GM12878 (cell line): ENCODE data around the gene ABCF3. TPM values are rescaled to one million over a fixed set of nuclear protein-coding genes. Genes with fewer than 3 reads are reported as not detected.

Experiments
- DPF2 ChIP-seq: fragments of 450-650 bp; IDR thresholded peaks from 2 replicates; pipeline ENCODE4 v1.6.1; 2017; ENCODE audit warnings: mild to moderate bottlenecking
- EGR1 ChIP-seq, 2 experiments: IDR thresholded peaks; 1 replicate in 1 of 2; 2 replicates in 1 of 2; pipeline ENCODE4 v1.6.1; 2011 to 2012; ENCODE audit warnings: low read depth in 2 of 2, low read length in 2 of 2, borderline replicate concordance in 1 of 2, mild to moderate bottlenecking in 1 of 2, moderate library complexity in 1 of 2
- EZH2 ChIP-seq: IDR thresholded peaks from 2 replicates; pipeline ENCODE4 v1.6.1; 2012; ENCODE audit warnings: low read depth, mild to moderate bottlenecking, control low read depth, inconsistent platforms, low read length, borderline replicate concordance; ENCODE audit not compliant: control insufficient read depth
- FOXM1 ChIP-seq: IDR thresholded peaks from 2 replicates; pipeline ENCODE4 v1.6.1; 2012; ENCODE audit warnings: low read depth, mild to moderate bottlenecking, inconsistent platforms, low read length, moderate library complexity
- IRF4 ChIP-seq: IDR thresholded peaks from 2 replicates; pipeline ENCODE4 v1.6.1; 2011; ENCODE audit warnings: low read depth, low read length
- MYB ChIP-seq: fragments of 150-350 bp; IDR thresholded peaks from 2 replicates; pipeline ENCODE4 v1.6.1; 2014; ENCODE audit warnings: mild to moderate bottlenecking, low read depth, low read length, borderline replicate concordance
- RAD51 ChIP-seq: fragments of 450-650 bp; IDR thresholded peaks from 2 replicates; pipeline ENCODE4 v1.6.1; 2016; ENCODE audit warnings: moderate library complexity, mild to moderate bottlenecking, inconsistent platforms
- RB1 ChIP-seq: fragments of 450-650 bp; formaldehyde crosslinking; IDR thresholded peaks from 2 replicates; pipeline ENCODE4 v1.6.1; 2017; ENCODE audit warnings: mild to moderate bottlenecking, borderline replicate concordance
- RCOR1 ChIP-seq: conservative IDR thresholded peaks from 2 replicates; pipeline ENCODE4 v1.6.1; 2012; ENCODE audit warnings: low read depth, low read length, improper control_type of control experiment
- SUZ12 ChIP-seq: fragments of 200-600 bp; sonication (generic); IDR thresholded peaks from one replicate; pipeline ENCODE4 v1.6.1; 2018; ENCODE audit warnings: antibody characterized with exemption, mild to moderate bottlenecking; ENCODE audit not compliant: unreplicated experiment
- TAF1 ChIP-seq: IDR thresholded peaks from 2 replicates; pipeline ENCODE4 v1.6.1; 2011; ENCODE audit warnings: mild to moderate bottlenecking, low read depth, low read length, borderline replicate concordance
- polyA plus RNA-seq, 11 experiments: library from polyadenylated mRNA; depleted of rRNA in 4 of 11; unstranded in 6 of 11; stranded (reverse) in 5 of 11; fragments of >200 nt; fragmentation: Nextera tagmentation in 4 of 11; fragmentation: Illumina TruSeq in 1 of 11; extraction: Ambion mirVana in 4 of 11; extraction: Trizol in 1 of 11; gene quantifications; 1 replicate in 1 of 11; 2 replicates in 10 of 11; pipeline versions ENCODE4 v1.2.1 to v1.2.3, GENCODE V29; 2011 to 2016; ENCODE audit warnings: inconsistent platforms in 2 of 11, missing spikeins in 2 of 11, low read depth in 1 of 11
- total RNA-seq, 4 experiments: library from RNA; depleted of rRNA in 3 of 4; stranded (reverse); fragments of >200 nt in 3 of 4; fragmentation: Illumina TruSeq in 1 of 4; extraction: Trizol in 1 of 4; gene quantifications; 2 replicates each; pipeline versions ENCODE4 v1.2.1 to v1.2.3, GENCODE V29; 2013 to 2021
- TF ChIP-seq, protein P1 (sequence below): fragments of 450-650 bp; formaldehyde crosslinking; IDR thresholded peaks from 2 replicates; pipeline ENCODE4 v1.5.0; 2022; ENCODE audit warnings: mild to moderate bottlenecking, missing genetic modification characterization
- TF ChIP-seq, protein P2 (sequence below): IDR thresholded peaks from 2 replicates; pipeline ENCODE4 v1.6.1; 2011; ENCODE audit warnings: borderline replicate concordance, low read depth, mild to moderate bottlenecking, moderate library complexity, mixed read lengths, low read length; ENCODE audit not compliant: insufficient read depth; ENCODE audit errors: extremely low read length
- TF ChIP-seq, protein P3 (sequence below): fragments of 450-650 bp; IDR thresholded peaks from 2 replicates; pipeline ENCODE4 v1.6.1; 2016; ENCODE audit warnings: mild to moderate bottlenecking

Gene ABCF3
- total and polyA plus RNA-seq, 10 of the 15 experiments (the other 5 are each of a cell fraction or from before 2014, with no cell fraction given): 6.1 to 71.3 (median 46.9) TPM

DNA sequence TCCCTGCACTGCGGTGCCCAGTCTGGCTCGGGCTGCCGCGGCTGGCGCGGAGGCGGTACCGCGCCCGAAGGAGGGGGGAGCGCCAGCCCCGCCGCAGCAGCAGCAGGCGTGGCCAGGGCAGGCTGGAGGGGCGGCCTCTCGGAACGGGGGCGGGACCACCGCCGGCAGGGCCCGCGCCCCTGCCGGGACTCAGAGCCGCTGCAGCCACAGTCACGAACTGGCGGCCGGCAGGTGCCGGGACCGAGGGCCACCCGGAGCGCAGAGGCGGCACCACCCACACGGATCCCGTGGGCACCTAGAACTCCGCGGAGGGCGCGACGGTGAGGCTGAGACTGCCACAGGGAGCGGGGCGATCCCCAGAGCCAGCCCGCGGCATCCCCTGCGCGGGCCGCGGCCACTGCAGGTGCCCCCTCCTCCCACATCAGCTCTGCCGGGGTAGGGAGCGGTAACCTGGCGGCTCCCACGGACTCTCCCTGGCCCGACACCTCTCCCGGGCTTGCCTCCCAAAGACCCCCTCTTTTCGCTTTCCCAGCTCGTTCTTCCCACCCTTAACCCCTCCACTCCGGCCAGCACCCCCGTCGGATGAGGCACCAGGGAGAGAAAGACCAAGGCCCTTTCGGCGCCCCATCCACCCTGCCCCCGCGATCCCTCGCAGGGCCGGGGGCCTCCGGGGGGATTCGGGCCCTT lies 43.5 kb downstream of the ABCF3 start, which contains the start of gene VWA5B2 (continued):
- TF ChIP-seq RAD51 (no peak), TAF1 (no peak), RB1 (0 out of 2 replicates have a peak, but pooled peaks have one; percentile 33), RCOR1 (no peak), FOXM1 (no peak), EGR1 (IDR thresholded peaks at IDR 0.05; ENCODE audit: borderline replicate concordance in 1 of 2, low read depth in 2 of 2, low read length in 2 of 2) (peak in 1 of 2 experiments; percentile 55; a peak in 2 of 3 replicates), IRF4 (no peak), MYB (no peak), EZH2 (no peak), DPF2 (0 out of 2 replicates have a peak, but pooled peaks have one; percentile 23), SUZ12 (peak; percentile 49)
- TF ChIP-seq, protein P1, sequence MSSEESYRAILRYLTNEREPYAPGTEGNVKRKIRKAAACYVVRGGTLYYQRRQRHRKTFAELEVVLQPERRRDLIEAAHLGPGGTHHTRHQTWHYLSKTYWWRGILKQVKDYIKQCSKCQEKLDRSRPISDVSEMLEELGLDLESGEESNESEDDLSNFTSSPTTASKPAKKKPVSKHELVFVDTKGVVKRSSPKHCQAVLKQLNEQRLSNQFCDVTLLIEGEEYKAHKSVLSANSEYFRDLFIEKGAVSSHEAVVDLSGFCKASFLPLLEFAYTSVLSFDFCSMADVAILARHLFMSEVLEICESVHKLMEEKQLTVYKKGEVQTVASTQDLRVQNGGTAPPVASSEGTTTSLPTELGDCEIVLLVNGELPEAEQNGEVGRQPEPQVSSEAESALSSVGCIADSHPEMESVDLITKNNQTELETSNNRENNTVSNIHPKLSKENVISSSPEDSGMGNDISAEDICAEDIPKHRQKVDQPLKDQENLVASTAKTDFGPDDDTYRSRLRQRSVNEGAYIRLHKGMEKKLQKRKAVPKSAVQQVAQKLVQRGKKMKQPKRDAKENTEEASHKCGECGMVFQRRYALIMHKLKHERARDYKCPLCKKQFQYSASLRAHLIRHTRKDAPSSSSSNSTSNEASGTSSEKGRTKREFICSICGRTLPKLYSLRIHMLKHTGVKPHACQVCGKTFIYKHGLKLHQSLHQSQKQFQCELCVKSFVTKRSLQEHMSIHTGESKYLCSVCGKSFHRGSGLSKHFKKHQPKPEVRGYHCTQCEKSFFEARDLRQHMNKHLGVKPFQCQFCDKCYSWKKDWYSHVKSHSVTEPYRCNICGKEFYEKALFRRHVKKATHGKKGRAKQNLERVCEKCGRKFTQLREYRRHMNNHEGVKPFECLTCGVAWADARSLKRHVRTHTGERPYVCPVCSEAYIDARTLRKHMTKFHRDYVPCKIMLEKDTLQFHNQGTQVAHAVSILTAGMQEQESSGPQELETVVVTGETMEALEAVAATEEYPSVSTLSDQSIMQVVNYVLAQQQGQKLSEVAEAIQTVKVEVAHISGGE (CRISPR knock-in tag): no peak
- TF ChIP-seq, protein P2, sequence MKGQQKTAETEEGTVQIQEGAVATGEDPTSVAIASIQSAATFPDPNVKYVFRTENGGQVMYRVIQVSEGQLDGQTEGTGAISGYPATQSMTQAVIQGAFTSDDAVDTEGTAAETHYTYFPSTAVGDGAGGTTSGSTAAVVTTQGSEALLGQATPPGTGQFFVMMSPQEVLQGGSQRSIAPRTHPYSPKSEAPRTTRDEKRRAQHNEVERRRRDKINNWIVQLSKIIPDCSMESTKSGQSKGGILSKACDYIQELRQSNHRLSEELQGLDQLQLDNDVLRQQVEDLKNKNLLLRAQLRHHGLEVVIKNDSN: no peak
- TF ChIP-seq, protein P3, sequence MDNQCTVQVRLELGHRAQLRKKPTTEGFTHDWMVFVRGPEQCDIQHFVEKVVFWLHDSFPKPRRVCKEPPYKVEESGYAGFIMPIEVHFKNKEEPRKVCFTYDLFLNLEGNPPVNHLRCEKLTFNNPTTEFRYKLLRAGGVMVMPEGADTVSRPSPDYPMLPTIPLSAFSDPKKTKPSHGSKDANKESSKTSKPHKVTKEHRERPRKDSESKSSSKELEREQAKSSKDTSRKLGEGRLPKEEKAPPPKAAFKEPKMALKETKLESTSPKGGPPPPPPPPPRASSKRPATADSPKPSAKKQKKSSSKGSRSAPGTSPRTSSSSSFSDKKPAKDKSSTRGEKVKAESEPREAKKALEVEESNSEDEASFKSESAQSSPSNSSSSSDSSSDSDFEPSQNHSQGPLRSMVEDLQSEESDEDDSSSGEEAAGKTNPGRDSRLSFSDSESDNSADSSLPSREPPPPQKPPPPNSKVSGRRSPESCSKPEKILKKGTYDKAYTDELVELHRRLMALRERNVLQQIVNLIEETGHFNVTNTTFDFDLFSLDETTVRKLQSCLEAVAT: no peak
